KMS-11 (cell line): ENCODE results near the gene UBE2E2.
"Not testable (repeated sequence)": the region's sequence is repeated elsewhere in the genome, so short reads cannot be mapped to it uniquely, and the experiment has no call there.

Source experiments
- H2AFZ ChIP-seq: fragments of 200-600 bp; sonication (generic); 2 replicates; pipeline ENCODE4 v1.6.1; 2016; ENCODE audit warnings: antibody characterized with exemption, mixed run types, low read depth
- H3K27ac ChIP-seq: fragments of 200-600 bp; sonication (generic); 2 replicates; pipeline ENCODE4 v1.6.1; 2016; ENCODE audit warnings: mild to moderate bottlenecking, mixed run types
- H3K27me3 ChIP-seq: fragments of 200-600 bp; sonication (generic); 2 replicates; pipeline ENCODE4 v1.6.1; 2017; ENCODE audit warnings: mild to moderate bottlenecking, low read depth, mixed run types, moderate library complexity; ENCODE audit not compliant: insufficient read depth
- H3K36me3 ChIP-seq: fragments of 200-600 bp; sonication (generic); 2 replicates; pipeline ENCODE4 v1.6.1; 2017; ENCODE audit warnings: mild to moderate bottlenecking, mixed run types; ENCODE audit not compliant: insufficient read depth
- H3K4me1 ChIP-seq: fragments of 200-600 bp; sonication (generic); 2 replicates; pipeline ENCODE4 v1.6.1; 2016; ENCODE audit warnings: mild to moderate bottlenecking, low read depth, mixed run types; ENCODE audit not compliant: poor library complexity, severe bottlenecking
- H3K4me2 ChIP-seq: fragments of 200-600 bp; sonication (generic); 2 replicates; pipeline ENCODE4 v1.7.0; 2016; ENCODE audit warnings: mild to moderate bottlenecking, mixed run types
- H3K4me3 ChIP-seq: fragments of 200-600 bp; sonication (generic); IDR thresholded peaks from 2 replicates; pipeline ENCODE4 v1.6.1; 2017; ENCODE audit warnings: low read depth, low read length, mixed read lengths; ENCODE audit not compliant: insufficient read depth
- H3K79me2 ChIP-seq: fragments of 200-600 bp; sonication (generic); 2 replicates; pipeline ENCODE4 v1.6.1; 2016; ENCODE audit warnings: low read depth, mixed run types; ENCODE audit not compliant: insufficient read depth
- H3K9ac ChIP-seq: fragments of 200-600 bp; sonication (generic); 2 replicates; pipeline ENCODE4 v1.6.1; 2016; ENCODE audit warnings: mild to moderate bottlenecking, mixed run types
- H4K20me1 ChIP-seq: fragments of 200-600 bp; sonication (generic); 2 replicates; pipeline ENCODE4 v1.6.1; 2016; ENCODE audit warnings: mild to moderate bottlenecking, mixed run types; ENCODE audit not compliant: insufficient read depth
- CTCF ChIP-seq: fragments of 200-600 bp; sonication (generic); conservative IDR thresholded peaks from 2 replicates; pipeline ENCODE4 v1.6.1; 2017; ENCODE audit warnings: low read depth, mild to moderate bottlenecking, antibody characterized with exemption, low read length, moderate library complexity, mixed read lengths

UBE2E2 gene

GRCh38 chr3:23342343-23342742 is 139.2 kb downstream of the UBE2E2 start:
- H3K27ac ChIP-seq = no peak overlapping the region
- H3K27me3 ChIP-seq = no peaks in the 10 kb centered on the region
- H3K36me3 ChIP-seq = no peaks in the 10 kb centered on the region
- no peaks in the 10 kb centered on the region for H4K20me1 ChIP-seq
- no peaks in the 10 kb centered on the region for H3K4me1 ChIP-seq
- H2AFZ ChIP-seq = no peak overlapping the region
- no peaks in the 10 kb centered on the region; the same call in 1 of the 2 replicates for H3K79me2 ChIP-seq
- no peak overlapping the region for H3K4me2 ChIP-seq
- H3K4me3 ChIP-seq = no peak overlapping the region
- TF ChIP-seq CTCF = no peak
- no peak overlapping the region for H3K9ac ChIP-seq

- no peaks in the 10 kb centered on the region; the same call in 1 of the 2 replicates for H3K79me2 ChIP-seq
These were observed 140.4 kb downstream of the UBE2E2 start for GRCh38 chr3:23343509-23343908.

DNA sequence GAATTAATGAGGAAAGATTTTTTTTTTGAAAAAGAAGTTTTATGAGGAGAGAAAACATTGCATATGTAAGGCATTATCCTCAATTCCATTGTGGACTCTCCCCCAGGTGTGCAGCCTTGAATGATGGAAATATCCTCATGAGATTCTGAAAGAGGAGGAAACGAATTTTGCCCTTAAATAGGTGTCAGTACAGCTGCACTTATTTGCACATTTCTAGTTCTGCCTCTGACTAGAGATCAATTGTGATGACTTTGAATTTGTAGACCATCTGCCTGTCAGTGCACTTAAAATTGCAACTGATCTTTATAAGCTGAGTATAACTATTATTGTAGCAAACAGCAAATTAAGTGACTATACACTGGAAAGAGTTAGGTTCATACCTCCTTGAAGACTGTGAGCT is 141.8 kb downstream of the UBE2E2 start:
- Histone ChIP-seq H2AFZ (no peak overlapping the region), H3K4me2 (no peak overlapping the region), H3K27ac (no peak overlapping the region), H4K20me1 (no peaks in the 10 kb centered on the region), H3K27me3 (no peaks in the 10 kb centered on the region), H3K36me3 (no peaks in the 10 kb centered on the region), H3K9ac (no peak overlapping the region), H3K4me1 (no peaks in the 10 kb centered on the region), H3K4me3 (no peak overlapping the region), H3K79me2 (no peaks in the 10 kb centered on the region; the same call in 1 of the 2 replicates)
- no peak for TF ChIP-seq CTCF

More at GRCh38 chr3:23343509-23343908, 140.4 kb downstream of the UBE2E2 start:
- TF ChIP-seq CTCF = no peak
- no peak overlapping the region for H2AFZ ChIP-seq
- no peaks in the 10 kb centered on the region for H4K20me1 ChIP-seq
- no peaks in the 10 kb centered on the region for H3K4me1 ChIP-seq
- no peak overlapping the region for H3K27ac ChIP-seq
- no peaks in the 10 kb centered on the region for H3K36me3 ChIP-seq
- no peaks in the 10 kb centered on the region for H3K27me3 ChIP-seq
- H3K4me2 ChIP-seq = no peak overlapping the region
- H3K9ac ChIP-seq = no peak overlapping the region
- no peak overlapping the region for H3K4me3 ChIP-seq

GRCh38 chr3:23349444-23349843 is 146.3 kb downstream of the UBE2E2 start:
- H2AFZ ChIP-seq, H3K79me2 ChIP-seq, H3K27me3 ChIP-seq, H3K4me2 ChIP-seq, H3K36me3 ChIP-seq, H3K4me1 ChIP-seq, H3K27ac ChIP-seq, H3K9ac ChIP-seq, H4K20me1 ChIP-seq, H3K4me3 ChIP-seq: not testable (repeated sequence)

DNA sequence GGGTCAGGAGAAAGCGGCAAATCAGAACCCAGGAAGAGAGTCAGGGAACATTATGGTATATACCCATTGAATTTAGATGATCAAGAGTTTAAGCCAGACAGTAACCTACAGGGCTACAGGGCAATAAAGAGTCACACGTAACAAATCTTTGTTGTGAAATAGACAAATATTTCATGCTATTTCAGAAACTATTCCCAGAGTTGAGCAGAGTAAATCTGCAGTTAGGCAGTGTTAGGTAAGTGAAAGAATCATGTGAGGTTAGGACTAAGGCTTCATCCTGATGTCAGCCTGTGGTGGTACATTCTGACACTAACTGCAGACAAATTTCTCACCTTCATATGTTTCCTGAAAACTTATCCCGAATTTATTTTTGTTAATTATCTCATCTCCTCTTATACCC is 153.0 kb downstream of the UBE2E2 start:
- Histone ChIP-seq H3K36me3 (no peaks in the 10 kb centered on the region), H2AFZ (no peak overlapping the region), H4K20me1 (no peaks in the 10 kb centered on the region), H3K4me1 (no peaks in the 10 kb centered on the region), H3K9ac (no peak overlapping the region), H3K79me2 (no peaks in the 10 kb centered on the region), H3K4me2 (no peak overlapping the region), H3K27me3 (no peaks in the 10 kb centered on the region), H3K4me3 (no peak overlapping the region), H3K27ac (no peak overlapping the region)
- TF ChIP-seq CTCF = no peak
